Kidney (tissue), 14 donors: Measurements from ENCODE around the gene EFHD2. TPM values are rescaled to one million over a fixed set of nuclear protein-coding genes. Genes with fewer than 3 reads are reported as not detected.

Experiments
- DNase-seq, 5 donors: peaks; one replicate each; pipeline ENCODE4 v3.0.0-alpha.2; 2013 to 2020
- FAIRE-seq: peaks from 2 replicates; lab custom pipeline; 2012; peaks lifted over from hg19 to GRCh38; lab: Jason Lieb, UNC
- H3K27ac ChIP-seq, 2 donors: one replicate each; pipeline ENCODE4 v1.7.0; 2013; ENCODE audit warnings: low read depth in 2 of 2, low read length in 2 of 2, inconsistent platforms in 1 of 2
- H3K27me3 ChIP-seq: one replicate; pipeline ENCODE4 v1.7.1; 2013; ENCODE audit warnings: low read length, inconsistent platforms; ENCODE audit not compliant: control insufficient read depth, insufficient read depth
- H3K36me3 ChIP-seq, 3 donors: one replicate each; pipeline versions ENCODE4 v1.7.0 to v1.7.1; 2013; ENCODE audit warnings: low read length in 3 of 3, control low read depth in 1 of 3, inconsistent platforms in 1 of 3; ENCODE audit not compliant: insufficient read depth in 3 of 3, control insufficient read depth in 2 of 3
- H3K4me1 ChIP-seq, 3 donors: one replicate each; pipeline versions ENCODE4 v1.7.0 to v1.7.1; 2013; ENCODE audit warnings: low read length in 3 of 3, inconsistent platforms in 1 of 3, low read depth in 1 of 3; ENCODE audit not compliant: control insufficient read depth in 2 of 3, insufficient read depth in 2 of 3
- H3K4me3 ChIP-seq, 3 donors: one replicate each; pipeline versions ENCODE4 v1.7.0 to v1.8.1; 2013; ENCODE audit warnings: low read length in 3 of 3, control low read depth in 1 of 3, inconsistent platforms in 1 of 3
- H3K9ac ChIP-seq, 3 donors: one replicate each; pipeline versions ENCODE4 v1.7.0 to v1.7.1; 2013; ENCODE audit warnings: low read length in 3 of 3, control low read depth in 1 of 3, inconsistent platforms in 1 of 3
- H3K9me3 ChIP-seq, 3 donors: one replicate each; pipeline versions ENCODE4 v1.7.0 to v1.7.1; 2013; ENCODE audit warnings: low read length in 3 of 3, control low read depth in 1 of 3, inconsistent platforms in 1 of 3; ENCODE audit not compliant: control insufficient read depth in 2 of 3, insufficient read depth in 1 of 3
- intact Hi-C: fragments of 100-400 bp; cut with DNase I; formaldehyde crosslinking; loops from one replicate; pipeline ENCODE4 v1.11.1; 2022
- polyA plus RNA-seq: library from polyadenylated mRNA; stranded (reverse); fragments of 350-450 nt; fragmentation: Illumina TruSeq; extraction: RNeasy Lipid Tissue Mini Kit (QIAGEN cat#74804); gene quantifications from one replicate; pipeline ENCODE4 v1.2.3, GENCODE V29; 2014; ENCODE audit warnings: low read depth, low replicate concordance; ENCODE audit not compliant: insufficient read depth
- total RNA-seq: library from RNA; stranded (reverse); fragmentation: NEBNext Ultra II Directional; extraction: Animal tissue kit (Norgen Biotek cat#: 25700); gene quantifications from one replicate; pipeline ENCODE4 v1.2.1, GENCODE V29; 2021
- TF ChIP-seq, protein P1 (sequence below): IDR thresholded peaks from 3 replicates; pipeline ENCODE4 v1.5.1; 2012; ENCODE audit warnings: mild to moderate bottlenecking, moderate library complexity, borderline replicate concordance; ENCODE audit not compliant: insufficient read depth; ENCODE audit errors: extremely low read depth
- donor health status: control.
- donor health status: control.
- donor health status: control.
- donor health status: control.
- donor health status: control.
- donor health status: DM: yes; HTN: yes; CAD: no.
- donor health status: Normal renal cell carcinoma (clear cell type).

EFHD2 gene
- total and polyA plus RNA-seq, 2 donors from 2014 or later, result 20.2 to 37.5 TPM

- no peaks in the 10 kb centered on the region for H3K27me3 ChIP-seq
- FAIRE-seq (no peak), DNase-seq (no peak)
- H3K36me3 ChIP-seq, result no peaks in the 10 kb centered on the region
- no peak overlapping the region for H3K4me3 ChIP-seq
- no peak overlapping the region for H3K9ac ChIP-seq
- no peak overlapping the region for H3K27ac ChIP-seq
- TF ChIP-seq, protein P1, sequence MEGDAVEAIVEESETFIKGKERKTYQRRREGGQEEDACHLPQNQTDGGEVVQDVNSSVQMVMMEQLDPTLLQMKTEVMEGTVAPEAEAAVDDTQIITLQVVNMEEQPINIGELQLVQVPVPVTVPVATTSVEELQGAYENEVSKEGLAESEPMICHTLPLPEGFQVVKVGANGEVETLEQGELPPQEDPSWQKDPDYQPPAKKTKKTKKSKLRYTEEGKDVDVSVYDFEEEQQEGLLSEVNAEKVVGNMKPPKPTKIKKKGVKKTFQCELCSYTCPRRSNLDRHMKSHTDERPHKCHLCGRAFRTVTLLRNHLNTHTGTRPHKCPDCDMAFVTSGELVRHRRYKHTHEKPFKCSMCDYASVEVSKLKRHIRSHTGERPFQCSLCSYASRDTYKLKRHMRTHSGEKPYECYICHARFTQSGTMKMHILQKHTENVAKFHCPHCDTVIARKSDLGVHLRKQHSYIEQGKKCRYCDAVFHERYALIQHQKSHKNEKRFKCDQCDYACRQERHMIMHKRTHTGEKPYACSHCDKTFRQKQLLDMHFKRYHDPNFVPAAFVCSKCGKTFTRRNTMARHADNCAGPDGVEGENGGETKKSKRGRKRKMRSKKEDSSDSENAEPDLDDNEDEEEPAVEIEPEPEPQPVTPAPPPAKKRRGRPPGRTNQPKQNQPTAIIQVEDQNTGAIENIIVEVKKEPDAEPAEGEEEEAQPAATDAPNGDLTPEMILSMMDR, result no peak
- H3K9me3 ChIP-seq, result no peaks in the 10 kb centered on the region
- intact Hi-C loops, result no loop called here
- no peaks in the 10 kb centered on the region for H3K4me1 ChIP-seq
These were observed 41.5 kb downstream of the EFHD2 start for GRCh38 chr1:15451014-15451722.

- Histone ChIP-seq H3K4me3 (no peak overlapping the region), H3K27me3 (no peaks in the 10 kb centered on the region), H3K9ac (no peak overlapping the region), H3K4me1 (no peaks in the 10 kb centered on the region), H3K27ac (no peak overlapping the region), H3K9me3 (no peaks in the 10 kb centered on the region), H3K36me3 (no peaks in the 10 kb centered on the region)
- FAIRE-seq (no peak), DNase-seq (no peak)
- TF ChIP-seq, protein P1, result no peak
- intact Hi-C loops, result no loop called here
These were observed 42.5 kb downstream of the EFHD2 start for GRCh38 chr1:15452216-15452615.

DNA sequence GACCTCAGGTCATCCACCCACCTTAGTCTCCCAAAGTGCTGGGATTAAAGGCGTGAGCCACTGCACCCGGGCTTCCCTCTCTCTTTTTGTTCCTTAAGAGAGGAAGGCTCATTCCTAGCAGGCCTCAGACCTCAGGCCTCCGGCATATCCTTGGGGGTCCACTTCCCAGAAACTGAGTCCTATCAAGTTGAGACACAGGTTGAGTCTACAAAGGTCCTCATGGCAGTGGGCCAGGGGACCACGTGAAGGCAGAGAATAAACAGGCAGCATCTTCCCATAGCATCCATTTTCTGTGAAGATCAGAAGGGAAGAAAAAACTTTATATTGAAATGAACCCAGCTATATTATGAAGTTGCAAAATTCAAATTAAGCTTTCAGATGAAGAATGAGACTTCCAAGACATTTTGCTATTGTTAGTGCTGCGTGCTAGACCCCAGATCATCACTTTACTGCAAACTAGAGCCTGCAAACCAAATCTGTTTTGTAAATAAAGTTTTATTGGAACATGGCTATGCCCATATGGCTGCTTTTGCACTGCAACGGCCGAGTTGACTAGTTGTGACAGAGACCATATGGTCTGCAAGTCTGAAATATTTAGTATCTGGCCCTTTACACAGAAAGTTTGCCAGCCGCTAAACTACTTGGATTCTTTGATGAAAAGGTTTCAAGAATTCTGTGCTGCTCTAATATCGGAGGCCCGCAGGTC, 43.3 kb downstream of the EFHD2 start:
- TF ChIP-seq, protein P1, result no peak
- Histone ChIP-seq H3K36me3 (no peaks in the 10 kb centered on the region), H3K9ac (no peak overlapping the region), H3K4me3 (no peak overlapping the region), H3K27ac (no peak overlapping the region), H3K4me1 (no peaks in the 10 kb centered on the region), H3K9me3 (no peaks in the 10 kb centered on the region), H3K27me3 (no peaks in the 10 kb centered on the region)
- intact Hi-C loops, result no loop called here
- no peak for FAIRE-seq
- peak in 1 of 5 donors; percentile 32 for DNase-seq
